Measurements from ENCODE around the gene UCK2.

The UCK2 gene

DNA sequence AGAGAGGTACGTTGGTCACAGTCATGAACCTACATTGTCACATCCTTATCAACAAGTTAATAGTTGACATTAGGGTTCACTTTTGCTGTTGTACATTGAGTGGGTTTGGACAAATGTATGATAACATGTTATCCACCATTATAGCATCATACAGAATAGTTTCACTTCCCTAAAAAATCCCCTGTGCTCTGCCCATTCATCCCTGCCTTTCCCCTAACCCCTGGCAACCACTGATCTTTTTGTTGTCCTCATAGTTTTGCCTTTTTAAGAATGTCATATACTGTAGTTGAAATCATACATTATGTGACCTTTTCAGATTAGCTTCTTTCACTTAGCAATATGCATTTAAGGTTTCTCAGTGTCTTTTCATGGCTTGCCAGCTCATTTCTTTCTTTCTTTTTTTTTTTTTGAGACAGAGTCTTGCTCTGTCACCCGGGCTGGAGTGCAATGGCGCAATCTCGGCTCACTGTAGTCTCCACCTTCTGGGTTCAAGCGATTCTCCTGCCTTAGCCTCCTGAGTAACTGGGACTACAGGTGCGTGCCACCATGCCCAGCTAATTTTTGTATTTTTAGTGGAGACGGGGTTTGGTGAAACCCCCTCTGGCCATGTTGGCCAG, 50.6 kb downstream of the UCK2 start:
- ATAC-seq: no peak
- TF ChIP-seq CSDC2 (CRISPR knock-in tag; IDR thresholded peaks at IDR 0.05): no peak
- TF ChIP-seq, protein P1, sequence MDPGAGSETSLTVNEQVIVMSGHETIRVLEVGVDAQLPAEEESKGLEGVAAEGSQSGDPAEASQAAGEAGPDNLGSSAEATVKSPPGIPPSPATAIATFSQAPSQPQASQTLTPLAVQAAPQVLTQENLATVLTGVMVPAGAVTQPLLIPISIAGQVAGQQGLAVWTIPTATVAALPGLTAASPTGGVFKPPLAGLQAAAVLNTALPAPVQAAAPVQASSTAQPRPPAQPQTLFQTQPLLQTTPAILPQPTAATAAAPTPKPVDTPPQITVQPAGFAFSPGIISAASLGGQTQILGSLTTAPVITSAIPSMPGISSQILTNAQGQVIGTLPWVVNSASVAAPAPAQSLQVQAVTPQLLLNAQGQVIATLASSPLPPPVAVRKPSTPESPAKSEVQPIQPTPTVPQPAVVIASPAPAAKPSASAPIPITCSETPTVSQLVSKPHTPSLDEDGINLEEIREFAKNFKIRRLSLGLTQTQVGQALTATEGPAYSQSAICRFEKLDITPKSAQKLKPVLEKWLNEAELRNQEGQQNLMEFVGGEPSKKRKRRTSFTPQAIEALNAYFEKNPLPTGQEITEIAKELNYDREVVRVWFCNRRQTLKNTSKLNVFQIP (CRISPR knock-in tag; IDR thresholded peaks at IDR 0.05; ENCODE audit: borderline replicate concordance, low read depth): no peak
- TF ChIP-seq ZFP30 (CRISPR knock-in tag; IDR thresholded peaks at IDR 0.05): no peak
- TF ChIP-seq ZNF565 (CRISPR knock-in tag; conservative IDR thresholded peaks at IDR 0.05; ENCODE audit: low read depth): no peak
- no peak for TF ChIP-seq ESRRG (CRISPR knock-in tag; IDR thresholded peaks at IDR 0.05)
- TF ChIP-seq, protein P2, sequence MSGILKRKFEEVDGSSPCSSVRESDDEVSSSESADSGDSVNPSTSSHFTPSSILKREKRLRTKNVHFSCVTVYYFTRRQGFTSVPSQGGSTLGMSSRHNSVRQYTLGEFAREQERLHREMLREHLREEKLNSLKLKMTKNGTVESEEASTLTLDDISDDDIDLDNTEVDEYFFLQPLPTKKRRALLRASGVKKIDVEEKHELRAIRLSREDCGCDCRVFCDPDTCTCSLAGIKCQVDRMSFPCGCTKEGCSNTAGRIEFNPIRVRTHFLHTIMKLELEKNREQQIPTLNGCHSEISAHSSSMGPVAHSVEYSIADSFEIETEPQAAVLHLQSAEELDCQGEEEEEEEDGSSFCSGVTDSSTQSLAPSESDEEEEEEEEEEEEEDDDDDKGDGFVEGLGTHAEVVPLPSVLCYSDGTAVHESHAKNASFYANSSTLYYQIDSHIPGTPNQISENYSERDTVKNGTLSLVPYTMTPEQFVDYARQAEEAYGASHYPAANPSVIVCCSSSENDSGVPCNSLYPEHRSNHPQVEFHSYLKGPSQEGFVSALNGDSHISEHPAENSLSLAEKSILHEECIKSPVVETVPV (CRISPR knock-in tag; IDR thresholded peaks at IDR 0.05): no peak
- no peak for TF ChIP-seq SNAI2 (CRISPR knock-in tag; IDR thresholded peaks at IDR 0.05)
- no peak for TF ChIP-seq ISL1 (CRISPR knock-in tag; IDR thresholded peaks at IDR 0.05)
- TF ChIP-seq, protein P3, sequence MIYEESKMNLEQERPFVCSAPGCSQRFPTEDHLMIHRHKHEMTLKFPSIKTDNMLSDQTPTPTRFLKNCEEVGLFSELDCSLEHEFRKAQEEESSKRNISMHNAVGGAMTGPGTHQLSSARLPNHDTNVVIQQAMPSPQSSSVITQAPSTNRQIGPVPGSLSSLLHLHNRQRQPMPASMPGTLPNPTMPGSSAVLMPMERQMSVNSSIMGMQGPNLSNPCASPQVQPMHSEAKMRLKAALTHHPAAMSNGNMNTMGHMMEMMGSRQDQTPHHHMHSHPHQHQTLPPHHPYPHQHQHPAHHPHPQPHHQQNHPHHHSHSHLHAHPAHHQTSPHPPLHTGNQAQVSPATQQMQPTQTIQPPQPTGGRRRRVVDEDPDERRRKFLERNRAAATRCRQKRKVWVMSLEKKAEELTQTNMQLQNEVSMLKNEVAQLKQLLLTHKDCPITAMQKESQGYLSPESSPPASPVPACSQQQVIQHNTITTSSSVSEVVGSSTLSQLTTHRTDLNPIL (CRISPR knock-in tag; IDR thresholded peaks at IDR 0.05; ENCODE audit: low read depth): no peak
- no peak for TF ChIP-seq PPARA (CRISPR knock-in tag; IDR thresholded peaks at IDR 0.05; ENCODE audit: borderline replicate concordance)
- no peak for TF ChIP-seq GLIS3 (CRISPR knock-in tag; IDR thresholded peaks at IDR 0.05)
- TF ChIP-seq, protein P4, sequence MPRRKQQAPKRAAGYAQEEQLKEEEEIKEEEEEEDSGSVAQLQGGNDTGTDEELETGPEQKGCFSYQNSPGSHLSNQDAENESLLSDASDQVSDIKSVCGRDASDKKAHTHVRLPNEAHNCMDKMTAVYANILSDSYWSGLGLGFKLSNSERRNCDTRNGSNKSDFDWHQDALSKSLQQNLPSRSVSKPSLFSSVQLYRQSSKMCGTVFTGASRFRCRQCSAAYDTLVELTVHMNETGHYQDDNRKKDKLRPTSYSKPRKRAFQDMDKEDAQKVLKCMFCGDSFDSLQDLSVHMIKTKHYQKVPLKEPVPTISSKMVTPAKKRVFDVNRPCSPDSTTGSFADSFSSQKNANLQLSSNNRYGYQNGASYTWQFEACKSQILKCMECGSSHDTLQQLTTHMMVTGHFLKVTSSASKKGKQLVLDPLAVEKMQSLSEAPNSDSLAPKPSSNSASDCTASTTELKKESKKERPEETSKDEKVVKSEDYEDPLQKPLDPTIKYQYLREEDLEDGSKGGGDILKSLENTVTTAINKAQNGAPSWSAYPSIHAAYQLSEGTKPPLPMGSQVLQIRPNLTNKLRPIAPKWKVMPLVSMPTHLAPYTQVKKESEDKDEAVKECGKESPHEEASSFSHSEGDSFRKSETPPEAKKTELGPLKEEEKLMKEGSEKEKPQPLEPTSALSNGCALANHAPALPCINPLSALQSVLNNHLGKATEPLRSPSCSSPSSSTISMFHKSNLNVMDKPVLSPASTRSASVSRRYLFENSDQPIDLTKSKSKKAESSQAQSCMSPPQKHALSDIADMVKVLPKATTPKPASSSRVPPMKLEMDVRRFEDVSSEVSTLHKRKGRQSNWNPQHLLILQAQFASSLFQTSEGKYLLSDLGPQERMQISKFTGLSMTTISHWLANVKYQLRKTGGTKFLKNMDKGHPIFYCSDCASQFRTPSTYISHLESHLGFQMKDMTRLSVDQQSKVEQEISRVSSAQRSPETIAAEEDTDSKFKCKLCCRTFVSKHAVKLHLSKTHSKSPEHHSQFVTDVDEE (CRISPR knock-in tag; IDR thresholded peaks at IDR 0.05): no peak
- no peak for TF ChIP-seq ZC3H10 (CRISPR knock-in tag; IDR thresholded peaks at IDR 0.05)
- TF ChIP-seq TCF4 (CRISPR knock-in tag; IDR thresholded peaks at IDR 0.05; ENCODE audit: borderline replicate concordance): no peak
- no peak for TF ChIP-seq BACH2 (CRISPR knock-in tag; IDR thresholded peaks at IDR 0.05; ENCODE audit: borderline replicate concordance)

DNA sequence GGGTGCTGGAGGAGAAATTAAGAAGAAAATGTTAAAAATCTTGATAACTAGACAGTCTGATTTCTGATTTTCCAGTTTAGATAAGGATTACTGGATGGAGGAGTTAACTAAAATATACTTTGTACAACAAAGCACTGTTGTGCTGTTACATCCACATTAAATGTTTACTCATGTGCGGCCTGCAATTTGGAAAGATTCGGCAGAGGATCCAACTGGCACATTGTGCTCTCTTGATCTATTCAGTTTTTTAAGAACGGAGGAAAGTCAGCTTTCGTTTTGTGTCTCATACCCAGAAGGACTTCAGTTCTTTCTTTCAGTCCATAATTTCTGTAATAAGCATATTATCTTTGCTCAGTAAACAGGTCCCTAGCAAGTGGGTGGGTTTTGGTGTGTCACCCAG, 52.5 kb downstream of the UCK2 start:
- no peak for ATAC-seq
- TF ChIP-seq ZFP30 (CRISPR knock-in tag; IDR thresholded peaks at IDR 0.05) (no peak), GLIS3 (CRISPR knock-in tag; IDR thresholded peaks at IDR 0.05) (no peak), PPARA (CRISPR knock-in tag; IDR thresholded peaks at IDR 0.05; ENCODE audit: borderline replicate concordance) (no peak), SNAI2 (CRISPR knock-in tag; IDR thresholded peaks at IDR 0.05) (no peak), TOX (CRISPR knock-in tag; IDR thresholded peaks at IDR 0.05; ENCODE audit: borderline replicate concordance) (no peak), ZNF70 (CRISPR knock-in tag; IDR thresholded peaks at IDR 0.05) (no peak), ZFP3 (CRISPR knock-in tag; IDR thresholded peaks at IDR 0.05) (no peak), ZC3H10 (CRISPR knock-in tag; IDR thresholded peaks at IDR 0.05) (no peak), ZNF565 (CRISPR knock-in tag; conservative IDR thresholded peaks at IDR 0.05; ENCODE audit: low read depth) (no peak), BACH2 (CRISPR knock-in tag; IDR thresholded peaks at IDR 0.05; ENCODE audit: borderline replicate concordance) (no peak), ZNF8 (CRISPR knock-in tag; IDR thresholded peaks at IDR 0.05) (no peak), ISL1 (CRISPR knock-in tag; IDR thresholded peaks at IDR 0.05) (no peak)
- TF ChIP-seq, protein P2 (CRISPR knock-in tag; IDR thresholded peaks at IDR 0.05): no peak
- TF ChIP-seq, protein P3 (CRISPR knock-in tag; IDR thresholded peaks at IDR 0.05; ENCODE audit: low read depth): no peak
- TF ChIP-seq, protein P5, sequence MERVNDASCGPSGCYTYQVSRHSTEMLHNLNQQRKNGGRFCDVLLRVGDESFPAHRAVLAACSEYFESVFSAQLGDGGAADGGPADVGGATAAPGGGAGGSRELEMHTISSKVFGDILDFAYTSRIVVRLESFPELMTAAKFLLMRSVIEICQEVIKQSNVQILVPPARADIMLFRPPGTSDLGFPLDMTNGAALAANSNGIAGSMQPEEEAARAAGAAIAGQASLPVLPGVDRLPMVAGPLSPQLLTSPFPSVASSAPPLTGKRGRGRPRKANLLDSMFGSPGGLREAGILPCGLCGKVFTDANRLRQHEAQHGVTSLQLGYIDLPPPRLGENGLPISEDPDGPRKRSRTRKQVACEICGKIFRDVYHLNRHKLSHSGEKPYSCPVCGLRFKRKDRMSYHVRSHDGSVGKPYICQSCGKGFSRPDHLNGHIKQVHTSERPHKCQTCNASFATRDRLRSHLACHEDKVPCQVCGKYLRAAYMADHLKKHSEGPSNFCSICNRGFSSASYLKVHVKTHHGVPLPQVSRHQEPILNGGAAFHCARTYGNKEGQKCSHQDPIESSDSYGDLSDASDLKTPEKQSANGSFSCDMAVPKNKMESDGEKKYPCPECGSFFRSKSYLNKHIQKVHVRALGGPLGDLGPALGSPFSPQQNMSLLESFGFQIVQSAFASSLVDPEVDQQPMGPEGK (CRISPR knock-in tag; IDR thresholded peaks at IDR 0.05; ENCODE audit: borderline replicate concordance): no peak
- TF ChIP-seq, protein P1 (CRISPR knock-in tag; IDR thresholded peaks at IDR 0.05; ENCODE audit: borderline replicate concordance, low read depth): no peak
